Measurements from ENCODE around the gene SIGLEC15.
"Not testable (repeated sequence)": the region's sequence is repeated elsewhere in the genome, so short reads cannot be mapped to it uniquely, and the experiment has no call there.

Gene SIGLEC15

GRCh38 chr18:45820106-45820745 lies 5.2 kb upstream of the SIGLEC15 start:
- no peak for DNase-seq (ENCODE audit: low spot score)

GRCh38 chr18:45821026-45821425 lies 4.4 kb upstream of the SIGLEC15 start:
- no peak for DNase-seq (ENCODE audit: low spot score)

GRCh38 chr18:45821711-45822110 lies 3.8 kb upstream of the SIGLEC15 start:
- no peak for DNase-seq (ENCODE audit: low spot score)

GRCh38 chr18:45826084-45826483 lies 609 bp downstream of the SIGLEC15 start:
- no peak for DNase-seq (ENCODE audit: low spot score)

- DNase-seq (ENCODE audit: low spot score): not testable (repeated sequence)
Observed at GRCh38 chr18:45826716-45827115, 1.2 kb downstream of the SIGLEC15 start.

GRCh38 chr18:45828917-45829811 lies 3.7 kb downstream of the SIGLEC15 start:
- peak; percentile 40 for DNase-seq (ENCODE audit: low spot score)

GRCh38 chr18:45829855-45830254 lies 4.4 kb downstream of the SIGLEC15 start:
- DNase-seq (ENCODE audit: low spot score): no peak

- peak; percentile 37 for DNase-seq (ENCODE audit: low spot score)
Observed at GRCh38 chr18:45830917-45831316, 5.4 kb downstream of the SIGLEC15 start.

- DNase-seq (ENCODE audit: low spot score): peak; percentile 25
Observed at GRCh38 chr18:45833846-45834245, 8.4 kb downstream of the SIGLEC15 start.

- DNase-seq (ENCODE audit: low spot score): peak; percentile 29
Observed at GRCh38 chr18:45834306-45834705, 8.8 kb downstream of the SIGLEC15 start.

- no peak for DNase-seq (ENCODE audit: low spot score)
Observed at GRCh38 chr18:45835057-45835636, 9.7 kb downstream of the SIGLEC15 start.

- DNase-seq (ENCODE audit: low spot score): peak; percentile 37
Observed at GRCh38 chr18:45836242-45837205, 11.0 kb downstream of the SIGLEC15 start.

- peak; percentile 89 for DNase-seq (ENCODE audit: low spot score)
Observed at GRCh38 chr18:45837283-45838070, 12.0 kb downstream of the SIGLEC15 start.

GRCh38 chr18:45838302-45839070 lies 13.0 kb downstream of the SIGLEC15 start:
- DNase-seq (ENCODE audit: low spot score): peak; percentile 38

- DNase-seq (ENCODE audit: low spot score): peak; percentile 51
Observed at GRCh38 chr18:45839414-45840395, 14.2 kb downstream of the SIGLEC15 start.

- DNase-seq (ENCODE audit: low spot score): no peak
Observed at GRCh38 chr18:45841060-45841764, 15.7 kb downstream of the SIGLEC15 start.

- no peak for DNase-seq (ENCODE audit: low spot score)
Observed at GRCh38 chr18:45841765-45842442, 16.4 kb downstream of the SIGLEC15 start.

GRCh38 chr18:45843019-45843418 lies 17.5 kb downstream of the SIGLEC15 start:
- no peak for DNase-seq (ENCODE audit: low spot score)

Measured in D341Med (cell line).